Inflammatory macrophage (primary cell): ENCODE measurements around the gene TBC1D5.
"Not testable (repeated sequence)": the region's sequence is repeated elsewhere in the genome, so short reads cannot be mapped to it uniquely, and the experiment has no call there.

Source experiments
- DNase-seq, 2 donors: peaks; one replicate each; pipeline ENCODE4 v3.0.0-alpha.2; 2020 to 2022

Gene TBC1D5

GRCh38 chr3:17542591-17542990, 199.8 kb downstream of the TBC1D5 start:
- DNase-seq, result no peak

GRCh38 chr3:17539436-17539835, 203.0 kb downstream of the TBC1D5 start:
- DNase-seq, result no peak

- no peak for DNase-seq
Measured at GRCh38 chr3:17535274-17535673, 207.2 kb downstream of the TBC1D5 start.

DNA sequence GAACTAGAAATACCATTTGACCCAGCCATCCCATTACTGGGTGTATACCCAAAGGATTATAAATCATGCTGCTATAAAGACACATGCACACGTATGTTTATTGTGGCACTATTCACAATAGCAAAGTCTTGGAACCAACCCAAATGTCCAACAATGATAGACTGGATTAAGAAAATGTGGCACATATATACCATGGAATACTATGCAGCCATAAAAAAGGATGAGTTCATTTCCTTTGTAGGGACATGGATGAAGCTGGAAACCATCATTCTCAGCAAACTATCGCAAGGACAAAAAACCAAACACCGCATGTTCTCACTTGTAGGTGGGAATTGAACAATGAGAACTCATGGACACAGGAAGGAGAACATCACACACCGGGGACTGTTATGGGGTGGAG, 210.0 kb downstream of the TBC1D5 start:
- DNase-seq, result not testable (repeated sequence)

GRCh38 chr3:17529677-17530076, 212.8 kb downstream of the TBC1D5 start:
- no peak for DNase-seq

DNA sequence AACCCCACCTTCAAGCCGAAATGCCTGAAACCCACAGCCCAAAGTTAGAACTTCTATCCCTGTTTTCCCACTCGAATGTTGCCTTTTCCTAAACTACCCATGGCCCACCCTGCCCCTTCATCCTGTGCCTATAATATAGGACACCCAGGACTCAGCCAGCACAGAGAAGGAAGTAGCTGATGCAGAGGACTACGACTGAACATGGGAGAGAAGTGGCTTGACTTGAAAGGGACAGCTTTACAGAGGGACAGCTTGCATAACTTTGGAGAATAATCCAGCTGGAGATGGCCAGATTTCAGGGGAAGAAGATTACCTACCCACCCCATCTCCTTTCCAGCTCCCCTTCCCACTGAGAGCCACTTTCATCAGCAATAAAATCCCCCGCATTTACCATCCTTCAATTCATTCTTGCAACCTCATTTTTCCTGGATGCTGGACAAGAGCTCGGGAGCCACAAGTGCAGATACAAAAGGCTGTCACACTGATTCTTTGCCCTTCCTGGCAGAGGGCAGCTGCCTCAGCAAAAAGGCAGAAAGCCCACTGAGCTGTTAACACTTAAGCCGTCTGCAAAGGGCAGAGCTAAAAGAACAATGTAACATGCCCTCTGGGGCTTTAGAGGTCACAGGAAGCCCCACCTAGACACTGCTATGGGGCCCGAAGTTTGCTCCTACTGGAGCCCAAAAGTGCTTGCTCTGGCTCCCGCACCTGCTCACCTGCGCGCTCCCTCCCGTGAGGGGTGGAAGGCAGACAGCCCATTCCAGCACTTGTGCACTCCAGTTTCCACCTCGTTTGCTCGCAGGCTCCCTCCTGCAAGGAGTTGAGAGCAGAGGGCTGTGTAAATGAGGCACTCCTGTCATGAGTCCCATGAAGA, 224.0 kb downstream of the TBC1D5 start:
- DNase-seq, result no peak

- no peak for DNase-seq
Measured at GRCh38 chr3:17515445-17516234, 226.8 kb downstream of the TBC1D5 start.

GRCh38 chr3:17514597-17514996, 227.8 kb downstream of the TBC1D5 start:
- DNase-seq, result no peak

DNA sequence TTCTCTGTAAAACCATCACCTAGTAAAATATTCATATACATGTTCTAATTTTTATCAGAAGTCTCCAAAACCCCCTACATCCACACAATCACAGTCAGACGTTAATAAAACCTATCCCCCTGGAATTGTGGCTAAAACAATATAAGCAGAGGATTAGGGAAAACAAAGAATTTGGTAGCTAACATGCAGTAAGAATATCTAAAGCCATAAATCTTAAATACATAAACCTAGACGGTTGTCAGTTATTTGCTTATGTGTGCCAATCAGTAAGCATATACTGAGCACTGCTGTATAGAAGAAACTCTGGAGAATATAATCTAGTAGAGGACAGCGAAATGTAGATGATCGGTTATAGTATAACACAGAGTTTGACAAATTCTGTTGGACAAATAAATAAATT, 232.2 kb downstream of the TBC1D5 start:
- DNase-seq, result no peak

- DNase-seq, result no peak
Measured at GRCh38 chr3:17508180-17508752, 234.2 kb downstream of the TBC1D5 start.

DNA sequence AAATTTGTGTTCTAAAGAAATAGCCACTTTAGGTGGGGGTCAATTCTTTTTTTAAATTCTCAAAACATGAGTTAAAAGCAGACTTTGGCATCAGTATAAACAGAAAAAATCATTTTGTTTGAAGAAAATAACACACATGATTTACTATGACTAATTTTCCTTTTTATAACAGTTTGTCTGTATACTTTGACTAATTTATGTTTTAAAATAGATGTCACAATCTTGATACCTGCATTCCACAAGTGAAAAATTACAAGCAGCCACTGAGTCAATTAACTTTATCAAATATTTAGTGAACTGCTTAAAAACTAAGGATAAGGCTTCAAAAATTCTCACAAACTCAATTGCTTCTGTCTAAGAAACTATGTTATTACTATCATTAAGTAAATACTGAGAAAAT, 235.0 kb downstream of the TBC1D5 start:
- DNase-seq, result no peak

DNA sequence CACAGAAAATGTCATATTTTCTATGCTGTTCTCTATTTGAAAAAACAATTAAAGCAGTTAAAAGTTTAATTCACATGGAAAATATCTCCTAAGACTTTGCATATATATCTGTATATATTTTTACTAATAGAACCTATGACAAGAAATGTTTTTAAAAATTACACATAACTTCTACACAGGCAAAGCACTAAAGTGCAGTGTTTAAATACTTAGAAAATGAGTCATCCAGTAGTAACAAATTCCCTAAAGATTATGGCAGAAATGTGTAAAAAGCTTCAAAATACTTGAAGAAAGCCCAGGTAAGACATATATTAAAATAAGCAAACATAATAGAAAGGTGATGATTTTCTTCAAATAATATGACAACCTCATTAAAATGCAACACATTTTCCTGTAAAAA, 236.6 kb downstream of the TBC1D5 start:
- no peak for DNase-seq

DNA sequence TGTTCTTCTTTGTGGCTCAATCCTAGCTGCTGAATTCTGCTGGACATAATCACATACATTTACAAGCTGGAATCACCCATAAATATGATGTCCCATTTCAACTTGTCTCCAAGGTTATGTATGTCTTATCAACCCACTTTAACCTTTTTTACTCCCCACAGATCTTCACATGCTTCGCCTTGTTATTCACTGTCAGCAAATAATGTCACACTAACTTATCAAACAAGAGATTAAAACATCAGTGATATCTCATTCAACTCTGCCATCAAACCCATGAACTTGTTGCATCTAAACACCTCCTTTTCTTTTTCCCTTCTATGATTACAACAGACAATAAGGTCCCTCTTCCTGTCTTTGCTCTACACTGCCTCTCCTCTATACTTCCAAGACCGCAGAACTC, 240.7 kb downstream of the TBC1D5 start:
- no peak for DNase-seq

GRCh38 chr3:17500618-17501017, 241.8 kb downstream of the TBC1D5 start:
- peak in 1 of 2 donors; percentile 24 for DNase-seq

DNA sequence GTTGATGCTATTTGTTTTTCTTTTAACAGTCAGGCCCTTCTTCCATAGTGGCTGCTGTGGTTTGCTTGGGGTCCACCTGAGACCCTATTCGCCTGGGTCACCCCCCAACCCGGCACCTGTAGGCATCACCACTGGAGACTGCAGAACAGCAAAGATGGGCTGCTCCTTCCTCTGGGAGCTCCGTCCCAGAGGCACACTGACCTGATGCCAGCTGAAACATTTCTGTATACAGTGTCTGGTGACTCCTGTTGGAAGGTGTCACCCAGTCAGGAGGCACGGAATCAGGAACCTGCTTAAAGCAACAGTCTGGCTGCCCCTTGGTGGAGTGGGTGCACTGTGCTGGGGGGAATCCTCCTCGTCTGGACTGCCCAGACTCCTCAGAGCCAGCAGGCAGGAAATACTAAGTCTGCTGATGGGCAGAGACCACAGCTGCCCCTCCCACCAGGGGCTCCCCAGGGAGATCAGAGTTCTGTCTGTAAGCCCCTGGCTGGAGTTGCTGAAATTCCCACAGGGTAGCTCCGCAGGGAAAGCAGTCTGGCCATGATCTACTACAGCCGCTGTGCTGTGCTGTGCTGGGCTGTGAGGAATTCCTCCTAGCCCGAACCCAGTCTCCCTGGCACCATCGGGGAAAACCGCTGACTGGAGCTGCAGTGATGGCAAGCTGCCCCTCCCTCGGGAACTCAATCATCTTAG, 248.2 kb downstream of the TBC1D5 start:
- DNase-seq, result no peak

DNA sequence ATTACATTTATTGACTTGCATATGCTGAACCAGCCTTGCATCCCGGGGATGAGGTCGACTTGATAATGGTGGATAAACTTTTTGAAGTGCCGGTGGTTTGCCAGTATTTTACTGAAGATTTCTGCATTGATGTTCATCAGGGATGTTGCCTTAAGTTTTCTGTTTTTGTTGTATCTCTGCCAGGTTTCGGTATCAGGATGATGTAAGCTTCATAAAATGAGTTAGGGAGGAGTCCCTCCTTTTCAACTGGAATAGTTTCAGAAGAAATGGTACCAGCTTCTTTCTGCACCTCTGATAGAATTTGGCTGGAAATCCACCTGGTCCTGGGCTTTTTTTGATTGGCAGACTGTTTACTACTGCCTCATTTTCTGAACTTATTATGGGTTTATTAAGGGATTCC, 250.8 kb downstream of the TBC1D5 start:
- no peak for DNase-seq

DNA sequence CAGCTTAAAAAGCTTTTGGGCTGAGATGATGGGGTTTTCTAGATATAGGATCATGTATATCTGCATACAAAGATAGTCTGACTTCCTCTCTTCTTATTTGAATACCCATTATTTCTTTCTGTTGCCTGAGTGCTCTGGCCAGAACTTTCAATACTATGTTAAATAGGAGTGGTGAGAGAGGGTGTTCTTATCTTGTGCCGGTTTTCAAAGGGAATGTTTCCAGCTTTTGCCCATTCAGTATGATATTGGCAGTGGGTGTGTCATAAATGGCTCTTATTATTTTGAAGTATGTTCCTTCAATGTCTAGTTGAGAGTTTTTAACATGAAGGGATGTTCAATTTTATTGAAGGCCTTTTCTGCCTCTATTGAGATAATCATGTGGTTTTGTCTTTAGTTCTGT, 251.2 kb downstream of the TBC1D5 start:
- DNase-seq, result not testable (repeated sequence)

DNA sequence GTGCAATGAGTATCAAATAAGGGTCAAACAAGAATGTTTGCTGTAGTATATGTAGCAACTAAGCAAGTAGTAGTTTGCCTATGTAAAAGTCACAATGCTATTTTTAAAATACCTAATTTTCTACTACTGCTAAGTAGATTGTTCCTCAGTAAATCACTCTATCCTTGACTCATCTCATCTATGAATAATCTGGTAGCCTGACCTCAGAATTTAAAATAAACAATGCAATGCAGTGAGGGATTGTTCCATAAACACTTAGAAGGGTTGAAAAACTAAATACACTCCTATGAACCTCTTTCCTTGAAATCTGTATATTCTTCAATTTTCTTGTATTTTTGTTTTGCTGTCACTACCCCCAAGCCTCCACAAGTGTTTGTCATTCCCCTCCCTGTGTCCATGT, 253.3 kb downstream of the TBC1D5 start:
- no peak for DNase-seq

- DNase-seq, result no peak
Measured at GRCh38 chr3:17481116-17481515, 261.3 kb downstream of the TBC1D5 start.

GRCh38 chr3:17479681-17480405, 262.6 kb downstream of the TBC1D5 start:
- no peak for DNase-seq

DNA sequence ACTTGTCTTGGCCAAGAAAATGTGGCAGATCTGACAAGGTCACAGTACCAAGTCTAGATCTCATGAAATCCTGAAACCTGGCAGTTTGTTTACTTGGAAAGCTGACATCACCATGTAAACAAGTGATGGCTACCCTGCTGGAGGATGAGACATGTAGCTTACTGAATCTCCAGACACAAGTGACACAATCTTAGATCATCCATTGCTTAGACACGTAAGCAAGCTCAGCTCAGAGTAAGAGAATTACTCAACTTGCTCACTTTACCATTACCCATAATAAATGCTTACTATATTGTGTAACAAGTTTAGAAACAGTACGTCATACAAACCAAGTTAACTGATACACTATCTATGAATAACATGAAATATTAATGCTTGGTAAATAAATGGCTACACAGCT, 263.8 kb downstream of the TBC1D5 start:
- peak in 1 of 2 donors; percentile 3 for DNase-seq

DNA sequence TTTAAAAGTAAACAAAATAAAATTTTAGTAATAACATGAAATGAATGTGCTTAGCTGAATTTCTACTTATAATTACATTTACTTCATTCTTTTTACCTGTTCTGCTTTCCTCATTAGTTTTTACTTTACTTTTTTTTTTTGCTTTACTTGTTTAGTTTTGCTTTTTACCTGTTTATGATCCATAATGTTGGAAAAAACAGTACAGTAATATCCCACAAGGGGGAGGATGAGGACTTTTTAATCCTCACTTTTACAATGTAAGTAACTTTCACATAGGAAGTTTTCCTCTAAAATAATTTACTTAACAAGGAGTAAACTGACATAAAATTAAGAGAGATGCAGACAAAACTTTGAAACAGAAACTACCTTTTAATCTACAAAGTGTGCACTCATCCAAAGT, 268.7 kb downstream of the TBC1D5 start:
- no peak for DNase-seq
